Measurements from ENCODE around the gene CTNNA1. TPM values are rescaled to one million over a fixed set of nuclear protein-coding genes. Genes with fewer than 3 reads are reported as not detected.

The CTNNA1 gene
- total RNA-seq, 1 donor from 2014 or later = 598 TPM

DNA sequence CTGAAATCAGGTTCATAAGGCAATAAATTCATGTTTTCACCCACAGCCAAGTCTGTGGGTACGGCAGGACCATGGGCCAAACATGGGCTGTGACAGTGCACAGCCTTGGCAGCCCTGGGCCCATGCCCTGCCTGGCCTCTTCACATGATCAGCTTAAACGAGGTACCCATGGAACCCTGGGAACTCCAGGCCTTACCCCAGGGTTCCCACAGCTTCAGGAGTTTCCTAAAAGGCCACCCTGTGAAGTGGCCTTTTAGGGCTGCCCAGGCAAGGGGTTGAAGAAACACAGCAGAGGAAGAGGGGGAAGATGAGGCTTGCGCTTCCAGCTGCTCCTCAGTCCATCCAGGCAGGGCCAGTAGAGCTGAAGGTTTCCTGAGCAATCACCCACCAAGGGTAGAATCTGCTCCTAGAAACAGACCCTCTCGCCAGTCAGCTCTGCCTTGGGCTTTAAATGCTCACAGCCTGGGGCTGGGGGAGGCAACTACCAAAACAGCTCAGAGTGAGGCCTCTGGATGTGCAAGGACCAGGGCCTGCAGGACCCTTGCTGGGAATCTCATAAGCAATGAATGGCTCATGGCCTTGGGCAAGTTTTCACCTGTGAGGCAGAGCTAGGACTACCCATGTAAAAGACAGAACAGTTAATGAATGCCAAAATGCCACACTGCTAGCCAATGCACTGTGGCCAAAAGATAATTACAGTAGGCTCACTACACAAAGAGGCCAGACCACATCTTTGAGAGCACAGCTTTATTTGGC lies 201.2 kb downstream of the CTNNA1 start:
- TF ChIP-seq, protein P1, sequence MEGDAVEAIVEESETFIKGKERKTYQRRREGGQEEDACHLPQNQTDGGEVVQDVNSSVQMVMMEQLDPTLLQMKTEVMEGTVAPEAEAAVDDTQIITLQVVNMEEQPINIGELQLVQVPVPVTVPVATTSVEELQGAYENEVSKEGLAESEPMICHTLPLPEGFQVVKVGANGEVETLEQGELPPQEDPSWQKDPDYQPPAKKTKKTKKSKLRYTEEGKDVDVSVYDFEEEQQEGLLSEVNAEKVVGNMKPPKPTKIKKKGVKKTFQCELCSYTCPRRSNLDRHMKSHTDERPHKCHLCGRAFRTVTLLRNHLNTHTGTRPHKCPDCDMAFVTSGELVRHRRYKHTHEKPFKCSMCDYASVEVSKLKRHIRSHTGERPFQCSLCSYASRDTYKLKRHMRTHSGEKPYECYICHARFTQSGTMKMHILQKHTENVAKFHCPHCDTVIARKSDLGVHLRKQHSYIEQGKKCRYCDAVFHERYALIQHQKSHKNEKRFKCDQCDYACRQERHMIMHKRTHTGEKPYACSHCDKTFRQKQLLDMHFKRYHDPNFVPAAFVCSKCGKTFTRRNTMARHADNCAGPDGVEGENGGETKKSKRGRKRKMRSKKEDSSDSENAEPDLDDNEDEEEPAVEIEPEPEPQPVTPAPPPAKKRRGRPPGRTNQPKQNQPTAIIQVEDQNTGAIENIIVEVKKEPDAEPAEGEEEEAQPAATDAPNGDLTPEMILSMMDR (IDR thresholded peaks at IDR 0.05; ENCODE audit: partially characterized antibody, unreplicated experiment) = no peak
- DNase-seq = no peak
- Mint-ChIP-seq H3K4me1 (ENCODE audit: low read depth, unreplicated experiment) (peaks cover 58% of the 10 kb centered on the region), H3K27ac (ENCODE audit: unreplicated experiment) (peak overlapping the region; percentile 97), H3K9me3 (ENCODE audit: unreplicated experiment) (peaks cover 14% of the 10 kb centered on the region), H3K4me3 (ENCODE audit: unreplicated experiment) (peak overlapping the region; percentile 74), H3K27me3 (ENCODE audit: unreplicated experiment) (peaks cover 16% of the 10 kb centered on the region), H3K36me3 (ENCODE audit: unreplicated experiment) (no peaks in the 10 kb centered on the region)

DNA sequence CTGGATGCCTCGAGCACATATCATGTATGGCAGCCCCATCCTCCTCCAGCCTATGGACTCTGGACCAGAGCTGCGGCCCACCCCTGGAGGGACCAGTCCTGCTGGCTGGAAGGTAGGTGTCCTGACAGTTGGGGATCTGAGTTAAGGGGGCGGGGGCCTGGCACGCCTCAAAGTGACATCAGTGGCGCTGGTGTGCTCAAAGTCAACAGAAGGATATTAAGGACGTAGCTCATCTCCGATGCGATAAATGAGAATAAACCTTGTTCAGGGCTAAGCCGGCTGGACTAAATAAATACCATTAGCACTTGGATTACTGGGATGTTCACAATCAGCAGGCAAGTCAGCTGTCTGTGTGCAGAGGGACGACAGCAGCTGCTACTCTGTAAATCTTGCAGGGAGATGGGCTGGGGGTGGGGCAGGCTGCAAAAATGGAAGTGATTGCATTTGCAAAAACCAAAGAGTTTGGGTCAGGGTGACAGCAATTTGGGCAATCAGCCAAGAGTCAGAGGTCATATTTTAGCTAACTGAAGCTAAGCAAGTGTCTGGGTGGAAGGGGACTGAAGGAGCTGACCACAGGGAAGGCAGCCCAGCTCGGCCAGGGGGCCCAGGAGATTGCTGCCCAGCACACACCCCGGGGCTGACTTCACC lies 201.9 kb downstream of the CTNNA1 start:
- peak; percentile 63 for DNase-seq
- TF ChIP-seq, protein P1 (IDR thresholded peaks at IDR 0.05; ENCODE audit: partially characterized antibody, unreplicated experiment) = no peak
- no peaks in the 10 kb centered on the region for H3K36me3 Mint-ChIP-seq (ENCODE audit: unreplicated experiment)
- H3K9me3 Mint-ChIP-seq (ENCODE audit: unreplicated experiment) = peaks cover 13% of the 10 kb centered on the region
- peaks cover 16% of the 10 kb centered on the region for H3K27me3 Mint-ChIP-seq (ENCODE audit: unreplicated experiment)
- peak overlapping the region; percentile 71 for H3K4me3 Mint-ChIP-seq (ENCODE audit: unreplicated experiment)
- H3K27ac Mint-ChIP-seq (ENCODE audit: unreplicated experiment) = peak overlapping the region; percentile 97
- H3K4me1 Mint-ChIP-seq (ENCODE audit: low read depth, unreplicated experiment) = peaks cover 56% of the 10 kb centered on the region

GRCh38 chr5:138955671-138956295 lies 202.6 kb downstream of the CTNNA1 start:
- peak overlapping the region; percentile 71 for H3K4me3 Mint-ChIP-seq (ENCODE audit: unreplicated experiment)

DNA sequence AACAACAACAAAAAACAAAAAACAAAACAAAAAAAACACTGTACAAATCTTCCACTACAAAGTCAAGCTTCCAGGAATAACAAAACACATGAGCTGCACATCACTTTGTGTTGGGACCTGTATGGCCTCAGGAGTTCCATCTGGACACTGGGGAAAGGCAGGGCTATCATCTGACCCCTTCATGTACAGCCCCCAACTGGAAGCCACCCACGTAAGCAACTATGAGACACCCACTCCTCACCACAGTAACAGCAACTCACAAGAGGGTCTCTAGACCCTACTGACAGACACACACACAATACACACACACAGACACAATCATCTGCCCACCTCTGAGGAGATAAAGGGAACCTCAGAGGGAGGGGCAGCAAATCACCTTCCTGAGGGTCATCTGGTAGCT lies 203.6 kb downstream of the CTNNA1 start:
- H3K36me3 Mint-ChIP-seq (ENCODE audit: unreplicated experiment) = no peaks in the 10 kb centered on the region
- peaks cover 57% of the 10 kb centered on the region for H3K4me1 Mint-ChIP-seq (ENCODE audit: low read depth, unreplicated experiment)
- H3K27me3 Mint-ChIP-seq (ENCODE audit: unreplicated experiment) = peaks cover 10% of the 10 kb centered on the region
- TF ChIP-seq, protein P1 (IDR thresholded peaks at IDR 0.05; ENCODE audit: partially characterized antibody, unreplicated experiment) = no peak
- DNase-seq = no peak
- H3K27ac Mint-ChIP-seq (ENCODE audit: unreplicated experiment) = peak overlapping the region; percentile 76
- peaks cover 16% of the 10 kb centered on the region for H3K9me3 Mint-ChIP-seq (ENCODE audit: unreplicated experiment)
- no peak overlapping the region for H3K4me3 Mint-ChIP-seq (ENCODE audit: unreplicated experiment)

More at GRCh38 chr5:138955671-138956295, 202.6 kb downstream of the CTNNA1 start:
- Mint-ChIP-seq H3K9me3 (ENCODE audit: unreplicated experiment) (peaks cover 13% of the 10 kb centered on the region), H3K4me1 (ENCODE audit: low read depth, unreplicated experiment) (peaks cover 53% of the 10 kb centered on the region), H3K36me3 (ENCODE audit: unreplicated experiment) (no peaks in the 10 kb centered on the region), H3K27ac (ENCODE audit: unreplicated experiment) (peak overlapping the region; percentile 97), H3K27me3 (ENCODE audit: unreplicated experiment) (peaks cover 13% of the 10 kb centered on the region)
- TF ChIP-seq, protein P1 (IDR thresholded peaks at IDR 0.05; ENCODE audit: partially characterized antibody, unreplicated experiment) = no peak
- no peak for DNase-seq
